ENCODE results near the gene NEO1.

The NEO1 gene

GRCh38 chr15:73313861-73314260 lies 261.6 kb downstream of the NEO1 start:
- Histone ChIP-seq H2AFZ (ENCODE audit: low read length) (no peak overlapping the region), H3K9me2 (replicated peaks; ENCODE audit: insufficient read depth, low read length) (no peaks in the 10 kb centered on the region), H3K4me3 (ENCODE audit: low read length) (no peak overlapping the region), H3F3A (ENCODE audit: insufficient read depth, low read length) (no peaks in the 10 kb centered on the region), H4K20me1 (ENCODE audit: insufficient read depth, low read length) (no peaks in the 10 kb centered on the region), H3K79me2 (ENCODE audit: low read length) (no peaks in the 10 kb centered on the region), H3K9ac (ENCODE audit: low read length) (no peak overlapping the region), H3K4me1 (ENCODE audit: low read length) (no peaks in the 10 kb centered on the region), H3K4me2 (ENCODE audit: low read depth, low read length) (no peak overlapping the region), H3K27me3 (replicated peaks; ENCODE audit: insufficient read depth, low read length) (no peaks in the 10 kb centered on the region), H3K27ac (ENCODE audit: low read length) (no peak overlapping the region), H3K9me3 (replicated peaks; ENCODE audit: insufficient read depth, low read length) (no peaks in the 10 kb centered on the region), H3K36me3 (replicated peaks; ENCODE audit: insufficient read depth, low read length) (no peaks in the 10 kb centered on the region)
- no peak for DNase-seq
- TF ChIP-seq CTCF (IDR thresholded peaks at IDR 0.05; ENCODE audit: low read length) = no peak
- TF ChIP-seq EZH2phosphoT487 (IDR thresholded peaks at IDR 0.05; ENCODE audit: low read length) = no peak
- no peak for TF ChIP-seq EZH2 (optimal IDR thresholded peaks at IDR 0.05; ENCODE audit: low read depth, low read length)

- no peaks in the 10 kb centered on the region for H3K4me1 ChIP-seq (ENCODE audit: low read length)
- H3K79me2 ChIP-seq (ENCODE audit: low read length) = no peaks in the 10 kb centered on the region
- H2AFZ ChIP-seq (ENCODE audit: low read length) = no peak overlapping the region
- no peak overlapping the region for H3K4me2 ChIP-seq (ENCODE audit: low read depth, low read length)
- TF ChIP-seq EZH2 (optimal IDR thresholded peaks at IDR 0.05; ENCODE audit: low read depth, low read length) (no peak), EZH2phosphoT487 (IDR thresholded peaks at IDR 0.05; ENCODE audit: low read length) (no peak), CTCF (IDR thresholded peaks at IDR 0.05; ENCODE audit: low read length) (no peak)
- H3K27me3 ChIP-seq (replicated peaks; ENCODE audit: insufficient read depth, low read length) = no peaks in the 10 kb centered on the region
- no peaks in the 10 kb centered on the region for H4K20me1 ChIP-seq (ENCODE audit: insufficient read depth, low read length)
- DNase-seq = no peak
- no peak overlapping the region for H3K9ac ChIP-seq (ENCODE audit: low read length)
- H3F3A ChIP-seq (ENCODE audit: insufficient read depth, low read length) = no peaks in the 10 kb centered on the region
- H3K36me3 ChIP-seq (replicated peaks; ENCODE audit: insufficient read depth, low read length) = no peaks in the 10 kb centered on the region
- no peak overlapping the region for H3K27ac ChIP-seq (ENCODE audit: low read length)
- no peak overlapping the region for H3K4me3 ChIP-seq (ENCODE audit: low read length)
- no peaks in the 10 kb centered on the region for H3K9me2 ChIP-seq (replicated peaks; ENCODE audit: insufficient read depth, low read length)
- H3K9me3 ChIP-seq (replicated peaks; ENCODE audit: insufficient read depth, low read length) = no peaks in the 10 kb centered on the region
Observed at GRCh38 chr15:73317651-73318462, 265.6 kb downstream of the NEO1 start.

- no peaks in the 10 kb centered on the region for H3K27me3 ChIP-seq (replicated peaks; ENCODE audit: insufficient read depth, low read length)
- no peak for DNase-seq
- H3K79me2 ChIP-seq (ENCODE audit: low read length) = no peaks in the 10 kb centered on the region
- H3K36me3 ChIP-seq (replicated peaks; ENCODE audit: insufficient read depth, low read length) = no peaks in the 10 kb centered on the region
- no peaks in the 10 kb centered on the region for H3K9me2 ChIP-seq (replicated peaks; ENCODE audit: insufficient read depth, low read length)
- H3K4me3 ChIP-seq (ENCODE audit: low read length) = no peak overlapping the region
- H2AFZ ChIP-seq (ENCODE audit: low read length) = no peak overlapping the region
- TF ChIP-seq EZH2phosphoT487 (IDR thresholded peaks at IDR 0.05; ENCODE audit: low read length) (no peak), EZH2 (optimal IDR thresholded peaks at IDR 0.05; ENCODE audit: low read depth, low read length) (no peak), CTCF (IDR thresholded peaks at IDR 0.05; ENCODE audit: low read length) (no peak)
- no peaks in the 10 kb centered on the region for H3K4me1 ChIP-seq (ENCODE audit: low read length)
- H3K4me2 ChIP-seq (ENCODE audit: low read depth, low read length) = no peak overlapping the region
- no peak overlapping the region for H3K27ac ChIP-seq (ENCODE audit: low read length)
- H3K9ac ChIP-seq (ENCODE audit: low read length) = no peak overlapping the region
- H4K20me1 ChIP-seq (ENCODE audit: insufficient read depth, low read length) = no peaks in the 10 kb centered on the region
- H3F3A ChIP-seq (ENCODE audit: insufficient read depth, low read length) = no peaks in the 10 kb centered on the region
- H3K9me3 ChIP-seq (replicated peaks; ENCODE audit: insufficient read depth, low read length) = no peaks in the 10 kb centered on the region
Observed at GRCh38 chr15:73318463-73319351, 266.4 kb downstream of the NEO1 start.
